ENCODE measurements around the gene JAK1. TPM values are rescaled to one million over a fixed set of nuclear protein-coding genes. Genes with fewer than 3 reads are reported as not detected.
"Not testable (repeated sequence)": the region's sequence is repeated elsewhere in the genome, so short reads cannot be mapped to it uniquely, and the experiment has no call there.

JAK1 gene
- total RNA-seq, 1 experiment from 2014 or later: 339 TPM

DNA sequence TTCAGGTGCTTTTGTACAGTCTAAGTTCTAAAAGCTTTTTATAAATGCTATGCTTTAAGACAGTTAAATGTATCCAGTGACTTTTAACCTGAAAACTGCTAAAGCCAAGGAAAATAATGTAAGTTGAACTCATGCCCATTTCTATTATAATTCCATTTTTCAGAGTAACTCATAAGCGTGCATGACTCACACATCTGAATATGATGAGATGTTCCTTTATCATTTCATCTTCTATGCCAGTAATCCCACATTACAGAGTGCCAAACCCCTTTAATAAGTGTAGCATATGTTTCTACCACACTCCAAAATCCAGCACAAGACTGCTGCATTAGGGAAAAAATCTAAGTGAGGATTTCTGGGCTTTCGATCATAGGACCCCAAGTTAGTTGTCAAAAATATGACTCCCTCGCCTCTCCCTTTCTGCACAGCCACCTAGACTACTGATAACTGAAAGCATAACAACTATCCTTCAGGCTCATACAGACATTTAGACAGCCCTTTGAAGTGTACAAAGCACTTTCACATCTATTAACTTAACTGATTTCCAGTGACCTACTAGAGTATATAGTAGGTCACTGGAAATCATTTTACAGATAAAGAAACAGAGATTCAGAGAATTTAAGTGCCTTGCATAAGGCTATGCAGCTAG is 45.3 kb downstream of the JAK1 start:
- peaks cover 87% of the 10 kb centered on the region for H3K4me1 ChIP-seq (ENCODE audit: insufficient read depth, low read length, poor library complexity, severe bottlenecking)
- DNase-seq (ENCODE audit: low spot score): no peak
- TF ChIP-seq EZH2 (IDR thresholded peaks at IDR 0.05; ENCODE audit: borderline replicate concordance, low read depth, low read length, poor library complexity, severe bottlenecking): no peak
- TF ChIP-seq, protein P1, sequence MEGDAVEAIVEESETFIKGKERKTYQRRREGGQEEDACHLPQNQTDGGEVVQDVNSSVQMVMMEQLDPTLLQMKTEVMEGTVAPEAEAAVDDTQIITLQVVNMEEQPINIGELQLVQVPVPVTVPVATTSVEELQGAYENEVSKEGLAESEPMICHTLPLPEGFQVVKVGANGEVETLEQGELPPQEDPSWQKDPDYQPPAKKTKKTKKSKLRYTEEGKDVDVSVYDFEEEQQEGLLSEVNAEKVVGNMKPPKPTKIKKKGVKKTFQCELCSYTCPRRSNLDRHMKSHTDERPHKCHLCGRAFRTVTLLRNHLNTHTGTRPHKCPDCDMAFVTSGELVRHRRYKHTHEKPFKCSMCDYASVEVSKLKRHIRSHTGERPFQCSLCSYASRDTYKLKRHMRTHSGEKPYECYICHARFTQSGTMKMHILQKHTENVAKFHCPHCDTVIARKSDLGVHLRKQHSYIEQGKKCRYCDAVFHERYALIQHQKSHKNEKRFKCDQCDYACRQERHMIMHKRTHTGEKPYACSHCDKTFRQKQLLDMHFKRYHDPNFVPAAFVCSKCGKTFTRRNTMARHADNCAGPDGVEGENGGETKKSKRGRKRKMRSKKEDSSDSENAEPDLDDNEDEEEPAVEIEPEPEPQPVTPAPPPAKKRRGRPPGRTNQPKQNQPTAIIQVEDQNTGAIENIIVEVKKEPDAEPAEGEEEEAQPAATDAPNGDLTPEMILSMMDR (conservative IDR thresholded peaks at IDR 0.05; ENCODE audit: low read depth, low read length): no peak
- POLR2A ChIA-PET (ENCODE audit: low non-redundant PET): interaction anchor here (0.6 kb wide), 1 partner anchor 82 kb away, joined by 5 read pairs; no protein-coding TSS in a partner anchor
- H3K27ac ChIP-seq (ENCODE audit: low read depth, low read length, poor library complexity, severe bottlenecking): peak overlapping the region; percentile 90
- no peaks in the 10 kb centered on the region for H3K36me3 ChIP-seq (ENCODE audit: insufficient read depth, low read length, poor library complexity, severe bottlenecking)
- H3K4me3 ChIP-seq (ENCODE audit: low read depth, low read length, poor library complexity, severe bottlenecking): peak overlapping the region; percentile 2
- no peaks in the 10 kb centered on the region for H3K9me3 ChIP-seq (ENCODE audit: low read depth, low read length, poor library complexity, severe bottlenecking)
- no TSS peak for BruUV-seq (replicated peaks)
- no peaks in the 10 kb centered on the region for H3K27me3 ChIP-seq (replicated peaks; ENCODE audit: insufficient read depth, low read depth, low read length, poor library complexity)
- CTCF ChIA-PET: no interaction called here
- intact Hi-C loops (cut with micrococcal nuclease; ENCODE audit: unreplicated experiment): no loop called here

DNA sequence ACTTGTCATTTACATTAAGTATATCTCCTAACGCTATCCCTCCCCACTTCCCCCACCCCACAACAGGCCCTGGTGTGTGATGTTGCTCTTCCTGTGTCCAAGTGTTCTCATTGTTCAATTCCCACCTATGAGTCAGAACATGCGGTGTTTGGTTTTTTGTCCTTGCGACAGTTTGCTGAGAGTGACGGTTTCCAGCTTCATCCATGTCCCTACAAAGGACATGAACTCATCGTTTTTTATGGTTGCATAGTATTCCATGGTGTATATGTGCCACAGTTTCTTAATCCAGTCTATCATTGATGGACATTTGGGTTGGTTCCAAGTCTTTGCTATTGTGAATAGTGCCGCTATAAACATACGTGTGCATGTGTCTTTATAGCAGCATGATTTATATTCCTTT is 47.2 kb downstream of the JAK1 start:
- Histone ChIP-seq H3K4me1 (ENCODE audit: insufficient read depth, low read length, poor library complexity, severe bottlenecking) (peaks cover 88% of the 10 kb centered on the region), H3K27ac (ENCODE audit: low read depth, low read length, poor library complexity, severe bottlenecking) (peak overlapping the region; percentile 99)
- intact Hi-C loops (cut with micrococcal nuclease; ENCODE audit: unreplicated experiment): loop anchor here (5.0 kb wide), 1 partner anchor 108 kb away; no protein-coding TSS in a partner anchor
- H3K4me3 ChIP-seq (ENCODE audit: low read depth, low read length, poor library complexity, severe bottlenecking); H3K36me3 ChIP-seq (ENCODE audit: insufficient read depth, low read length, poor library complexity, severe bottlenecking); H3K9me3 ChIP-seq (ENCODE audit: low read depth, low read length, poor library complexity, severe bottlenecking); BruUV-seq (replicated peaks); POLR2A ChIA-PET (ENCODE audit: low non-redundant PET); H3K27me3 ChIP-seq (replicated peaks; ENCODE audit: insufficient read depth, low read depth, low read length, poor library complexity); DNase-seq (ENCODE audit: low spot score); CTCF ChIA-PET: not testable (repeated sequence)

DNA sequence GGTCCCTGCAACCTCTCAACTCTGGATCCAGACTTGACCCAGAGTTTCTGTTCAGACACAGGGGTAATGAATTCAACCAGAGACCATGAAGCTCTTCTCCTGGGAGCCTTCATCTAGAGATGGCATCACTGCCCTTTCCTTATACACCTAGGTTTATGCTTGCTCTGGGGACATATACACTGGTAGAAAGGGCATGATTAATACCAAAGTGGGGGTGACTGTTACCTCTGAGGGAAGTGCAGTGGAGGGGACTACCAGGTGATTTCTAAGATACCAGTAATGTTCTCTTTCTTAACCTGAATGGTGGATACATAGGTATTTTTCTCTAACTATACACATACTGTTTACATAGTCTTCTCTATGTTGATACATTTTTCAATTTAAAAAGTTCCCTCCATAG is 48.4 kb downstream of the JAK1 start:
- peaks cover 85% of the 10 kb centered on the region for H3K4me1 ChIP-seq (ENCODE audit: insufficient read depth, low read length, poor library complexity, severe bottlenecking)
- TF ChIP-seq EZH2 (IDR thresholded peaks at IDR 0.05; ENCODE audit: borderline replicate concordance, low read depth, low read length, poor library complexity, severe bottlenecking): no peak
- TF ChIP-seq, protein P1 (conservative IDR thresholded peaks at IDR 0.05; ENCODE audit: low read depth, low read length): no peak
- DNase-seq (ENCODE audit: low spot score): no peak
- intact Hi-C loops (cut with micrococcal nuclease; ENCODE audit: unreplicated experiment): loop anchor here (5.0 kb wide), 1 partner anchor 109 kb away; no protein-coding TSS in a partner anchor
- BruUV-seq (replicated peaks): no TSS peak
- no peaks in the 10 kb centered on the region for H3K27me3 ChIP-seq (replicated peaks; ENCODE audit: insufficient read depth, low read depth, low read length, poor library complexity)
- no peaks in the 10 kb centered on the region for H3K9me3 ChIP-seq (ENCODE audit: low read depth, low read length, poor library complexity, severe bottlenecking)
- H3K36me3 ChIP-seq (ENCODE audit: insufficient read depth, low read length, poor library complexity, severe bottlenecking): no peaks in the 10 kb centered on the region
- ChIA-PET POLR2A (ENCODE audit: low non-redundant PET) (no interaction called here), CTCF (no interaction called here)
- H3K27ac ChIP-seq (ENCODE audit: low read depth, low read length, poor library complexity, severe bottlenecking): peak overlapping the region; percentile 99
- H3K4me3 ChIP-seq (ENCODE audit: low read depth, low read length, poor library complexity, severe bottlenecking): no peak overlapping the region
